ENCODE results near the gene VWA8.
"Not testable (repeated sequence)": the region's sequence is repeated elsewhere in the genome, so short reads cannot be mapped to it uniquely, and the experiment has no call there.

The VWA8 gene

GRCh38 chr13:41554626-41555386, 406.1 kb downstream of the VWA8 start:
- DNase-seq (ENCODE audit: low read depth), result no peak

- DNase-seq (ENCODE audit: low read depth), result no peak
Measured at GRCh38 chr13:41554180-41554579, 406.7 kb downstream of the VWA8 start.

- DNase-seq (ENCODE audit: low read depth), result no peak
Measured at GRCh38 chr13:41552031-41552430, 408.9 kb downstream of the VWA8 start.

- DNase-seq (ENCODE audit: low read depth), result no peak
Measured at GRCh38 chr13:41550276-41550675, 410.6 kb downstream of the VWA8 start.

GRCh38 chr13:41549491-41549890, 411.4 kb downstream of the VWA8 start:
- DNase-seq (ENCODE audit: low read depth), result no peak

- no peak for DNase-seq (ENCODE audit: low read depth)
Measured at GRCh38 chr13:41548910-41549309, 412.0 kb downstream of the VWA8 start.

- no peak for DNase-seq (ENCODE audit: low read depth)
Measured at GRCh38 chr13:41548031-41548430, 412.9 kb downstream of the VWA8 start.

- no peak for DNase-seq (ENCODE audit: low read depth)
Measured at GRCh38 chr13:41547251-41548000, 413.5 kb downstream of the VWA8 start.

- DNase-seq (ENCODE audit: low read depth), result no peak
Measured at GRCh38 chr13:41546372-41547190, 414.3 kb downstream of the VWA8 start.

- DNase-seq (ENCODE audit: low read depth), result no peak
Measured at GRCh38 chr13:41545432-41545707, 415.5 kb downstream of the VWA8 start.

GRCh38 chr13:41543664-41544300, 417.1 kb downstream of the VWA8 start:
- no peak for DNase-seq (ENCODE audit: low read depth)

GRCh38 chr13:41542799-41543198, 418.1 kb downstream of the VWA8 start:
- not testable (repeated sequence) for DNase-seq (ENCODE audit: low read depth)

- DNase-seq (ENCODE audit: low read depth), result no peak
Measured at GRCh38 chr13:41542281-41542680, 418.6 kb downstream of the VWA8 start.

GRCh38 chr13:41541142-41541938, 419.6 kb downstream of the VWA8 start:
- DNase-seq (ENCODE audit: low read depth), result no peak

- DNase-seq (ENCODE audit: low read depth), result not testable (repeated sequence)
Measured at GRCh38 chr13:41540240-41540639, 420.7 kb downstream of the VWA8 start.

GRCh38 chr13:41533266-41534052, 427.4 kb downstream of the VWA8 start:
- no peak for DNase-seq (ENCODE audit: low read depth)

- DNase-seq (ENCODE audit: low read depth), result no peak
Measured at GRCh38 chr13:41528021-41528420, 432.9 kb downstream of the VWA8 start.

- DNase-seq (ENCODE audit: low read depth), result no peak
Measured at GRCh38 chr13:41520660-41521630, 440.0 kb downstream of the VWA8 start.

- DNase-seq (ENCODE audit: low read depth), result no peak
Measured at GRCh38 chr13:41520016-41520659, 440.8 kb downstream of the VWA8 start.
